SK-N-SH treated with all-trans-retinoic acid at 6 μM for 48 hours (cell line): ENCODE results near the gene MIEF2.

Experiments
- ATAC-seq: fragments of 200-7000 bp; cut with Tn5 transposase; 3 replicates; pipeline ENCODE4 v1.9.1; 2020; ENCODE audit warnings: mild to moderate bottlenecking, moderate library complexity
- BACH2 ChIP-seq: fragments of 250-450 bp; sonication (Bioruptor Pico); IDR thresholded peaks from 2 replicates; pipeline ENCODE4 v1.9.0; 2021; ENCODE audit warnings: mild to moderate bottlenecking, borderline replicate concordance
- CSDC2 ChIP-seq: fragments of 250-450 bp; sonication (Bioruptor Pico); IDR thresholded peaks from 2 replicates; pipeline ENCODE4 v1.5.0; 2020; ENCODE audit warnings: mild to moderate bottlenecking, moderate library complexity
- ESRRG ChIP-seq: fragments of 250-450 bp; sonication (Bioruptor Pico); IDR thresholded peaks from 2 replicates; pipeline ENCODE4 v1.6.1; 2021; ENCODE audit warnings: mild to moderate bottlenecking
- GLIS3 ChIP-seq: fragments of 250-450 bp; sonication (Bioruptor Pico); IDR thresholded peaks from 2 replicates; pipeline ENCODE4 v1.5.0; 2020; ENCODE audit warnings: mild to moderate bottlenecking, moderate library complexity
- ISL1 ChIP-seq: fragments of 250-450 bp; sonication (Bioruptor Pico); IDR thresholded peaks from 2 replicates; pipeline ENCODE4 v2.1.2; 2022; ENCODE audit warnings: mild to moderate bottlenecking, moderate library complexity
- OSR1 ChIP-seq: fragments of 250-450 bp; sonication (Bioruptor Pico); IDR thresholded peaks from 2 replicates; pipeline ENCODE4 v1.8.0; 2022; ENCODE audit warnings: moderate library complexity, mild to moderate bottlenecking, inconsistent platforms
- POU6F1 ChIP-seq: fragments of 250-450 bp; sonication (Bioruptor Pico); IDR thresholded peaks from 2 replicates; pipeline ENCODE4 v1.8.0; 2021; ENCODE audit warnings: low read depth, mild to moderate bottlenecking, moderate library complexity, borderline replicate concordance
- PPARA ChIP-seq: fragments of 250-450 bp; sonication (Bioruptor Pico); IDR thresholded peaks from 2 replicates; pipeline ENCODE4 v1.5.0; 2020; ENCODE audit warnings: mild to moderate bottlenecking, borderline replicate concordance
- RARB ChIP-seq: fragments of 250-450 bp; sonication (Bioruptor Pico); IDR thresholded peaks from 2 replicates; pipeline ENCODE4 v1.8.0; 2021; ENCODE audit warnings: mild to moderate bottlenecking, moderate library complexity
- SNAI2 ChIP-seq: fragments of 250-450 bp; sonication (Bioruptor Pico); IDR thresholded peaks from 2 replicates; pipeline ENCODE4 v1.5.0; 2020; ENCODE audit warnings: mild to moderate bottlenecking, moderate library complexity
- TOX ChIP-seq: fragments of 250-450 bp; sonication (Bioruptor Pico); IDR thresholded peaks from 2 replicates; pipeline ENCODE4 v1.8.0; 2021; ENCODE audit warnings: mild to moderate bottlenecking, moderate library complexity, borderline replicate concordance
- TSHZ2 ChIP-seq: fragments of 250-450 bp; sonication (Bioruptor Pico); IDR thresholded peaks from 2 replicates; pipeline ENCODE4 v1.5.0; 2020; ENCODE audit warnings: mild to moderate bottlenecking, moderate library complexity
- ZC3H10 ChIP-seq: fragments of 250-450 bp; sonication (Bioruptor Pico); IDR thresholded peaks from 2 replicates; pipeline ENCODE4 v1.5.1; 2021; ENCODE audit warnings: mild to moderate bottlenecking, moderate library complexity
- ZFP30 ChIP-seq: fragments of 450-650 bp; formaldehyde crosslinking; IDR thresholded peaks from 2 replicates; pipeline ENCODE4 v1.5.0; 2022; ENCODE audit warnings: mild to moderate bottlenecking, moderate library complexity
- ZNF565 ChIP-seq: fragments of 450-650 bp; formaldehyde crosslinking; conservative IDR thresholded peaks from 2 replicates; pipeline ENCODE4 v1.5.0; 2020; ENCODE audit warnings: low read depth, mild to moderate bottlenecking, moderate library complexity
- ZNF70 ChIP-seq: fragments of 450-650 bp; formaldehyde crosslinking; IDR thresholded peaks from 2 replicates; pipeline ENCODE4 v1.5.0; 2020; ENCODE audit warnings: mild to moderate bottlenecking, moderate library complexity
- ZNF8 ChIP-seq: fragments of 450-650 bp; formaldehyde crosslinking; IDR thresholded peaks from 2 replicates; pipeline ENCODE4 v1.5.0; 2020; ENCODE audit warnings: mild to moderate bottlenecking, moderate library complexity
- TF ChIP-seq, protein P1 (sequence below): fragments of 250-450 bp; sonication (Bioruptor Pico); IDR thresholded peaks from 2 replicates; pipeline ENCODE4 v1.8.0; 2020; ENCODE audit warnings: mild to moderate bottlenecking, moderate library complexity, borderline replicate concordance
- TF ChIP-seq, protein P2 (sequence below): fragments of 250-450 bp; sonication (Bioruptor Pico); IDR thresholded peaks from 2 replicates; pipeline ENCODE4 v1.5.1; 2020; ENCODE audit warnings: low read depth, mild to moderate bottlenecking, moderate library complexity

Gene MIEF2

GRCh38 chr17:18261146-18261515 lies 669 bp downstream of the MIEF2 start (continued):
- TF ChIP-seq ZNF70 (no peak), POU6F1 (CRISPR knock-in tag) (no peak), ZC3H10 (CRISPR knock-in tag) (no peak)

GRCh38 chr17:18261659-18262058 lies 1.2 kb downstream of the MIEF2 start:
- ATAC-seq: no peak
- TF ChIP-seq BACH2 (CRISPR knock-in tag) (no peak), TOX (CRISPR knock-in tag) (no peak), RARB (CRISPR knock-in tag) (no peak), CSDC2 (CRISPR knock-in tag) (no peak), ISL1 (CRISPR knock-in tag) (no peak), ZFP30 (CRISPR knock-in tag) (no peak), SNAI2 (CRISPR knock-in tag) (no peak), ZNF565 (CRISPR knock-in tag) (no peak), PPARA (CRISPR knock-in tag) (no peak), ZNF8 (no peak), OSR1 (no peak), ESRRG (CRISPR knock-in tag) (no peak)
- TF ChIP-seq, protein P1, sequence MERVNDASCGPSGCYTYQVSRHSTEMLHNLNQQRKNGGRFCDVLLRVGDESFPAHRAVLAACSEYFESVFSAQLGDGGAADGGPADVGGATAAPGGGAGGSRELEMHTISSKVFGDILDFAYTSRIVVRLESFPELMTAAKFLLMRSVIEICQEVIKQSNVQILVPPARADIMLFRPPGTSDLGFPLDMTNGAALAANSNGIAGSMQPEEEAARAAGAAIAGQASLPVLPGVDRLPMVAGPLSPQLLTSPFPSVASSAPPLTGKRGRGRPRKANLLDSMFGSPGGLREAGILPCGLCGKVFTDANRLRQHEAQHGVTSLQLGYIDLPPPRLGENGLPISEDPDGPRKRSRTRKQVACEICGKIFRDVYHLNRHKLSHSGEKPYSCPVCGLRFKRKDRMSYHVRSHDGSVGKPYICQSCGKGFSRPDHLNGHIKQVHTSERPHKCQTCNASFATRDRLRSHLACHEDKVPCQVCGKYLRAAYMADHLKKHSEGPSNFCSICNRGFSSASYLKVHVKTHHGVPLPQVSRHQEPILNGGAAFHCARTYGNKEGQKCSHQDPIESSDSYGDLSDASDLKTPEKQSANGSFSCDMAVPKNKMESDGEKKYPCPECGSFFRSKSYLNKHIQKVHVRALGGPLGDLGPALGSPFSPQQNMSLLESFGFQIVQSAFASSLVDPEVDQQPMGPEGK (CRISPR knock-in tag): no peak
- TF ChIP-seq, protein P2, sequence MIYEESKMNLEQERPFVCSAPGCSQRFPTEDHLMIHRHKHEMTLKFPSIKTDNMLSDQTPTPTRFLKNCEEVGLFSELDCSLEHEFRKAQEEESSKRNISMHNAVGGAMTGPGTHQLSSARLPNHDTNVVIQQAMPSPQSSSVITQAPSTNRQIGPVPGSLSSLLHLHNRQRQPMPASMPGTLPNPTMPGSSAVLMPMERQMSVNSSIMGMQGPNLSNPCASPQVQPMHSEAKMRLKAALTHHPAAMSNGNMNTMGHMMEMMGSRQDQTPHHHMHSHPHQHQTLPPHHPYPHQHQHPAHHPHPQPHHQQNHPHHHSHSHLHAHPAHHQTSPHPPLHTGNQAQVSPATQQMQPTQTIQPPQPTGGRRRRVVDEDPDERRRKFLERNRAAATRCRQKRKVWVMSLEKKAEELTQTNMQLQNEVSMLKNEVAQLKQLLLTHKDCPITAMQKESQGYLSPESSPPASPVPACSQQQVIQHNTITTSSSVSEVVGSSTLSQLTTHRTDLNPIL: no peak

GRCh38 chr17:18262111-18262510 lies 1.6 kb downstream of the MIEF2 start:
- no peak for TF ChIP-seq POU6F1 (CRISPR knock-in tag)
- ATAC-seq: no peak

- ATAC-seq: no peak
- TF ChIP-seq ESRRG (CRISPR knock-in tag): no peak
- no peak for TF ChIP-seq POU6F1 (CRISPR knock-in tag)
- no peak for TF ChIP-seq ISL1 (CRISPR knock-in tag)
- no peak for TF ChIP-seq ZNF565 (CRISPR knock-in tag)
- no peak for TF ChIP-seq ZNF70
- no peak for TF ChIP-seq RARB (CRISPR knock-in tag)
- TF ChIP-seq ZC3H10 (CRISPR knock-in tag): no peak
- TF ChIP-seq CSDC2 (CRISPR knock-in tag): no peak
- TF ChIP-seq GLIS3 (CRISPR knock-in tag): no peak
- TF ChIP-seq TSHZ2 (CRISPR knock-in tag): no peak
- TF ChIP-seq, protein P2: no peak
These were observed 2.2 kb downstream of the MIEF2 start for GRCh38 chr17:18262641-18263040.
